Parathyroid adenoma (tissue), 2 donors: ENCODE results near the gene RNF17.

Experiments used
- H2AFZ ChIP-seq: fragments of 300-600 bp; sonication (generic); one replicate; pipeline ENCODE4 v1.7.0; 2017; ENCODE audit warnings: antibody characterized with exemption, mild to moderate bottlenecking
- H3K27ac ChIP-seq: fragments of 300-600 bp; sonication (generic); one replicate; pipeline ENCODE4 v1.7.0; 2017
- H3K27me3 ChIP-seq: fragments of 300-600 bp; sonication (generic); one replicate; pipeline ENCODE4 v1.7.0; 2017; ENCODE audit warnings: low read length; ENCODE audit not compliant: control insufficient read depth, insufficient read depth
- H3K36me3 ChIP-seq: fragments of 300-600 bp; sonication (generic); one replicate; pipeline ENCODE4 v1.7.0; 2017; ENCODE audit warnings: low read length; ENCODE audit not compliant: control insufficient read depth, insufficient read depth
- H3K4me1 ChIP-seq: fragments of 300-600 bp; sonication (generic); one replicate; pipeline ENCODE4 v1.7.0; 2017; ENCODE audit warnings: control low read depth
- H3K4me2 ChIP-seq: fragments of 300-600 bp; sonication (generic); one replicate; pipeline ENCODE4 v1.7.0; 2017; ENCODE audit warnings: low read length
- H3K4me3 ChIP-seq: fragments of 300-600 bp; sonication (generic); one replicate; pipeline ENCODE4 v1.7.0; 2017; ENCODE audit warnings: low read depth, low read length
- H3K79me2 ChIP-seq: fragments of 300-600 bp; sonication (generic); one replicate; pipeline ENCODE4 v1.7.0; 2017; ENCODE audit warnings: control low read depth
- H3K9ac ChIP-seq: fragments of 300-600 bp; sonication (generic); one replicate; pipeline ENCODE4 v1.7.0; 2017; ENCODE audit warnings: mild to moderate bottlenecking
- H3K9me3 ChIP-seq: fragments of 300-600 bp; sonication (generic); one replicate; pipeline ENCODE4 v1.7.0; 2017; ENCODE audit warnings: low read length; ENCODE audit not compliant: control insufficient read depth
- TF ChIP-seq, protein P1 (sequence below): fragments of 300-600 bp; sonication (generic); IDR thresholded peaks from one replicate; pipeline ENCODE4 v1.7.0; 2017; ENCODE audit warnings: antibody characterized with exemption, mild to moderate bottlenecking
- donor health status: primary hyperparathyroidism.

RNF17 gene

DNA sequence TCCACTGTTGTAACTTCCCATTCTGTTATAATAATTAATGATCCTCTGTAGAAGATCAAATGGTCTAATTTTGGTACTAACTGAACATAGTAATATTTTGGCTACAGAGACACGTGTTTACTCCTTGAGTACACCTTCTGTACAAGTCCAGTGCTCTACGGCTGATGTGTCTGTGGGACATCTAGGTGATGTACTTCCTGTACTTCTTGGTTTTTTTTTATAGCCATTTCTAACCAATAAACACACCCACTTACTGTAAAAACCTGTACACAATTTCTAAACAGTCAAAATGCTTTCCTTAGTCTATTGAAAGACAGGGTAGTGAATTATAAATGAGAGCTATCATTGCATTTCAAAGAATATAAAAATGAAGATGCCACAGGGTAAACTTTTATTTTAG lies 118.7 kb downstream of the RNF17 start:
- Histone ChIP-seq H3K79me2 (no peaks in the 10 kb centered on the region), H3K9ac (no peak overlapping the region), H2AFZ (no peak overlapping the region), H3K4me2 (no peak overlapping the region), H3K27ac (no peak overlapping the region), H3K36me3 (no peaks in the 10 kb centered on the region), H3K4me3 (no peak overlapping the region), H3K9me3 (no peaks in the 10 kb centered on the region), H3K27me3 (no peaks in the 10 kb centered on the region), H3K4me1 (no peaks in the 10 kb centered on the region)
- TF ChIP-seq, protein P1, sequence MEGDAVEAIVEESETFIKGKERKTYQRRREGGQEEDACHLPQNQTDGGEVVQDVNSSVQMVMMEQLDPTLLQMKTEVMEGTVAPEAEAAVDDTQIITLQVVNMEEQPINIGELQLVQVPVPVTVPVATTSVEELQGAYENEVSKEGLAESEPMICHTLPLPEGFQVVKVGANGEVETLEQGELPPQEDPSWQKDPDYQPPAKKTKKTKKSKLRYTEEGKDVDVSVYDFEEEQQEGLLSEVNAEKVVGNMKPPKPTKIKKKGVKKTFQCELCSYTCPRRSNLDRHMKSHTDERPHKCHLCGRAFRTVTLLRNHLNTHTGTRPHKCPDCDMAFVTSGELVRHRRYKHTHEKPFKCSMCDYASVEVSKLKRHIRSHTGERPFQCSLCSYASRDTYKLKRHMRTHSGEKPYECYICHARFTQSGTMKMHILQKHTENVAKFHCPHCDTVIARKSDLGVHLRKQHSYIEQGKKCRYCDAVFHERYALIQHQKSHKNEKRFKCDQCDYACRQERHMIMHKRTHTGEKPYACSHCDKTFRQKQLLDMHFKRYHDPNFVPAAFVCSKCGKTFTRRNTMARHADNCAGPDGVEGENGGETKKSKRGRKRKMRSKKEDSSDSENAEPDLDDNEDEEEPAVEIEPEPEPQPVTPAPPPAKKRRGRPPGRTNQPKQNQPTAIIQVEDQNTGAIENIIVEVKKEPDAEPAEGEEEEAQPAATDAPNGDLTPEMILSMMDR: no peak

DNA sequence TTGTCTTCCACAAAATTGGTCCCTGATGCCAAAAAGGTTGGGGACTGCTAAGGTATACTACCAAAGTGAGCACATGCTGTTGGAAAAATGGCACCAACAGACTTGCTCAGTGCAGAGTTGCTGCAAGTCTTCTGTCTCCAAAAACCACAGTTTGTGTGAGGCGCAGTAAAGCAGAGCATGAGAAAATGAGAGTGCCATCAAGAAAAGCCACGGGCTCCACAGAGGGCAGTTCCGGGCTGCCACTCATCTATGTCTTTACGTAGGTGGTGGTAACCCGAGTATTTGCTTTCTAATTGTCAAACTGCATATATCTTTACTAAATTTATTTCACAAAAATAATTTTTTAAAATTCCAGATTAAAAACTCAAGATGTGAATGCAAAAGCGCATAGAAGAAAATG lies 123.8 kb downstream of the RNF17 start:
- Histone ChIP-seq H3K79me2 (no peaks in the 10 kb centered on the region), H3K27ac (no peak overlapping the region), H2AFZ (no peak overlapping the region), H3K4me2 (no peak overlapping the region), H3K4me3 (no peak overlapping the region), H3K27me3 (no peaks in the 10 kb centered on the region), H3K9ac (no peak overlapping the region), H3K36me3 (no peaks in the 10 kb centered on the region), H3K4me1 (no peaks in the 10 kb centered on the region), H3K9me3 (no peaks in the 10 kb centered on the region)
- TF ChIP-seq, protein P1: no peak

DNA sequence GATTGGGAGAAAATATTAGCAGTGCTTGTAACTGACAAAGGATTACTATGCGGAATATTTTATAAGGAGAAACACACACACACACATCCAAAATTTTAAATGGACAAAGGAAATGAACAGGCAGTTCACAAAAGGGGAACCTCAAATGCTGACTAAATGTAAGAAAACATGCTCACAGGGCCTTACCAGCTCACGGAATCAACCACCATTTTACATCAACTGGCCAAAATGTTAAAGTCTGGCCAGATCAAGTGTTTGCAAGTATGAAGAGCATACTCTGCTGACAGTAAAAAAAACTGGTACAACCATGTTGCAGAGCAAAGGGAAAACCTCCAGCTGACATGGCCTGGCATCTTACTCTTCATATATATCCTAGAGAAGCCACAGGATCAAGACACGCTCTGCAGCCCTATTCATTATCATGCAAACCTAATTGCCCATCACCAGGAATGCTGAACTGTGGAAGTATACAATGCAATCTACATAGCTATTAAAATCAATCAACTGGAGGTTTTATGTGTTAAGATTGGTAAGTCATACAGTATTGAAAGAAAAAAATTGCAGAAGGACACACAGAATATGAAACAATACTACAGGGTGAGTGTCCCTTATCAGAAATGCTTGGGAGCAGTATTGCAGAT lies 124.4 kb downstream of the RNF17 start:
- Histone ChIP-seq H3K36me3 (no peaks in the 10 kb centered on the region), H3K4me3 (no peak overlapping the region), H3K27me3 (no peaks in the 10 kb centered on the region), H3K9ac (no peak overlapping the region), H3K4me2 (no peak overlapping the region), H3K27ac (no peak overlapping the region), H3K79me2 (no peaks in the 10 kb centered on the region), H3K4me1 (no peaks in the 10 kb centered on the region), H2AFZ (no peak overlapping the region), H3K9me3 (no peaks in the 10 kb centered on the region)
- TF ChIP-seq, protein P1: no peak

DNA sequence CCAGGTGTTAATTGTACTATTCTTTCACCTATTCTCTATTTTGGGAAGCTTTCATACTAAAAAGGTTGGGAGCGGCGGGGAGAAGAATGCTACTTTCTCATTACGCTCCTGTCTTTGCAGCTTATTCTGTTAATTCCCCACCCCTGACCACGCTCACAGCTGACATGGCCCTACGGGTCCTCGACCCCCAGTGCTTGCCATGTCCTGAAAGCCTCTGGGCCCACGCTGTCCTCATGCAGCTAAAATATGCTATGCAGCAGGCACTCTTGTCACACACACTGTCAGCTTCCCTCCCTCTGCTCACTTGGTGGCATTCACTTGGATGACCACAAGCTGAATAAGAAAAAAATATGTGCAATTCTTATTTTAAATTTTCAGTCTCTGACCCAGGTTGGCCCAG lies 126.3 kb downstream of the RNF17 start:
- no peak overlapping the region for H3K27ac ChIP-seq
- H3K36me3 ChIP-seq: no peaks in the 10 kb centered on the region
- TF ChIP-seq, protein P1: no peak

DNA sequence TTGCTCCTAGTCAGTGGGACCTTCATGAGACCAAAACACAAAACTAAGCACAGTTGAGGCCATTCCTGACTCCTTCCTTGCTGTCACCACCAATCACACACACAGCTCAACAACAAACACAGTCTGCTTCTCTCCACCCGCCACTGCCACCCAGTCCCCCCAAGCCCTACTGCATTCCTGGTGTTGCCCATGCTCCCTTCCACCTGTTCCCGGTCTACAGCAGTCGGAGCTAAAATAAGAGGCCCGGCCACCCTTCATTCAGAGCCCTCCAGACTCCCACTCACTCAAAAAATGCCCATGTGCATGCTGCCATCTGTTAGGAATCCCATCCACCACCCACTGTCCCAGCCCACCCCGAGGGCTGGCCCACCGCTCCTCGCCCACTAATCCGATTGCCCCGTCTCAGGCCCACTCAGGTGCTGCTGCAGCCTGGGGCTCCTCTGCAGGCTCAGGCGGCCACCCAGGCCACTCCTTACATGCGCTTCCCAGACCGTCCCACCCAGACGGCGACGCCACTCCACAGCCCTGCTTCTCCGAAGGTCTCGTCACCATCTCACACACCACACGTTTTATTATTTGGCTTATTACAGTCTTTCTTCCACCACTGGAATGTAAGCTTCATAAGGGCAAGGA lies 127.6 kb downstream of the RNF17 start:
- Histone ChIP-seq H2AFZ (no peak overlapping the region), H3K4me1 (no peaks in the 10 kb centered on the region), H3K4me3 (no peak overlapping the region), H3K9me3 (no peaks in the 10 kb centered on the region), H3K27ac (no peak overlapping the region), H3K36me3 (no peaks in the 10 kb centered on the region), H3K4me2 (no peak overlapping the region), H3K79me2 (no peaks in the 10 kb centered on the region), H3K27me3 (no peaks in the 10 kb centered on the region), H3K9ac (no peak overlapping the region)
- TF ChIP-seq, protein P1: no peak

More for the DNA sequence above, 126.3 kb downstream of the RNF17 start:
- no peak overlapping the region for H3K9ac ChIP-seq
- H3K9me3 ChIP-seq: no peaks in the 10 kb centered on the region
- H3K79me2 ChIP-seq: no peaks in the 10 kb centered on the region
- no peak overlapping the region for H2AFZ ChIP-seq
- H3K4me1 ChIP-seq: no peaks in the 10 kb centered on the region
- no peaks in the 10 kb centered on the region for H3K27me3 ChIP-seq
- no peak overlapping the region for H3K4me3 ChIP-seq
- H3K4me2 ChIP-seq: no peak overlapping the region
